T-helper 17 cell (primary cell): ENCODE data around the gene OLAH. TPM values are rescaled to one million over a fixed set of nuclear protein-coding genes. Genes with fewer than 3 reads are reported as not detected.
A peak's percentile ranks its signal among the peaks of the same experiment; 100 is the strongest.

Experiments used
- ATAC-seq: fragments of 150-1000 bp; cut with Tn5 transposase; 2 replicates; pipeline ENCODE4 v1.10.0; 2021; ENCODE audit warnings: mild to moderate bottlenecking, moderate library complexity
- DNase-seq, 3 donors: peaks; one replicate each; pipeline versions ENCODE4 v3.0.0 to v3.0.0-alpha.2; 2020 to 2021
- H3K9me3 ChIP-seq: one replicate; pipeline ENCODE4 v1.7.0; 2013; ENCODE audit warnings: low read length, mild to moderate bottlenecking; ENCODE audit not compliant: control insufficient read depth, poor library complexity, severe bottlenecking
- H3K27ac Mint-ChIP-seq: one replicate; pipeline ENCODE4 v1.8.0; 2022; ENCODE audit warnings: mild to moderate bottlenecking, moderate library complexity, mixed read lengths
- H3K27me3 Mint-ChIP-seq: one replicate; pipeline ENCODE4 v1.8.0; 2022; ENCODE audit warnings: mixed read lengths
- H3K36me3 Mint-ChIP-seq: one replicate; pipeline ENCODE4 v1.8.0; 2022; ENCODE audit warnings: low read depth, mixed read lengths
- H3K4me1 Mint-ChIP-seq: one replicate; pipeline ENCODE4 v1.8.0; 2022; ENCODE audit warnings: mild to moderate bottlenecking, mixed read lengths
- H3K4me3 Mint-ChIP-seq: one replicate; pipeline ENCODE4 v1.8.0; 2022; ENCODE audit warnings: mild to moderate bottlenecking, moderate library complexity, mixed read lengths
- total RNA-seq, 4 donors: library from RNA in 2 of 4; stranded (reverse) in 2 of 4; gene quantifications; one replicate each; pipeline ENCODE4 v1.2.3 and lab custom pipeline; 2022 to 2026

OLAH gene
- total RNA-seq, 2 donors from 2014 or later: 3.8 TPM; not detected in 1

DNA sequence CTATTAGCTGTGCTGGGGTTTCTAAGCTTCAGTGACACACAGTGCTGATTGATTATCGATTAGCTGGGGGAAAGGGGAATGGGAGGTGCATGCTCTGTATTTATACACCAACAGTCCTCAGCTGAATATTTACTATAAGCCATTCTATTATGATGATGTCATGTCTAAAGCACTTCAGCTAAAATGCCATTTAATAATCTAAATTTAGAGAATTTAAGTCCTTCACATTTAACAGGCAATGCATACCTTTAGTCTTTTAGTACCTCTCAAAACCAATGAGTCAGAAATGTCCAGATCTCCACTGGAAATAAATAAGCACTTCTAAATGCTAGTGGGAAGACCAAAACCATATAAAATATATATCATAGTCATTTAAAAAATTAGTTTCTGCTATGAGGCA lies 78.0 kb downstream of the OLAH start:
- DNase-seq (no peak), ATAC-seq (no peak)
- no peaks in the 10 kb centered on the region for H3K27me3 Mint-ChIP-seq
- H3K36me3 Mint-ChIP-seq: peaks cover 8% of the 10 kb centered on the region
- H3K4me3 Mint-ChIP-seq: no peak overlapping the region
- H3K27ac Mint-ChIP-seq: peak overlapping the region; percentile 27
- H3K4me1 Mint-ChIP-seq: peaks cover 12% of the 10 kb centered on the region
- no peaks in the 10 kb centered on the region for H3K9me3 ChIP-seq

GRCh38 chr10:15122477-15123030 lies 78.8 kb downstream of the OLAH start:
- Mint-ChIP-seq H3K27me3 (no peaks in the 10 kb centered on the region), H3K4me1 (peaks cover 12% of the 10 kb centered on the region), H3K4me3 (no peak overlapping the region), H3K36me3 (peaks cover 8% of the 10 kb centered on the region), H3K27ac (peak overlapping the region; percentile 83)
- H3K9me3 ChIP-seq: no peaks in the 10 kb centered on the region
- DNase-seq (no peak), ATAC-seq (peak; percentile 57)

Other genes starting within 250 kb of the OLAH start
- gene CDNF, start 205.9 kb upstream of the OLAH start, total RNA-seq: 1 to 10 TPM in 1 of 2 donors, under 1 TPM in 1; 0.62 to 3.2 TPM
- 10 to 100 TPM; 22.5 to 24.7 TPM for gene HSPA14, start 205.6 kb upstream of the OLAH start, total RNA-seq
- gene MSANTD7, start 205.6 kb upstream of the OLAH start, total RNA-seq: 10 to 100 TPM; 22.2 to 23.2 TPM
- 1 to 10 TPM; 3.3 to 3.7 TPM for gene SUV39H2, start 165.1 kb upstream of the OLAH start, total RNA-seq
- 10 to 100 TPM; 12.8 to 15.3 TPM for gene DCLRE1C, start 89.8 kb upstream of the OLAH start, total RNA-seq
- gene MEIG1, start 84.6 kb upstream of the OLAH start, total RNA-seq: not detected
- gene ACBD7, start 44.8 kb downstream of the OLAH start, total RNA-seq: under 1 TPM in 1 of 2 donors, not detected in 1; 0.77 TPM
- gene RPP38, start 53.4 kb downstream of the OLAH start, total RNA-seq: 10 to 100 TPM; 12.1 to 14.3 TPM
- gene NMT2, start 124.8 kb downstream of the OLAH start, total RNA-seq: 10 to 100 TPM; 42.2 to 42.9 TPM